Stimulated activated CD8-positive, alpha-beta memory T cell treated with anti-CD3 and anti-CD28 coated beads, Interleukin-15, amount 100 ng/mL, for 4 hours (primary cell): ENCODE data around the gene EML5.
"Not testable (repeated sequence)": the region's sequence is repeated elsewhere in the genome, so short reads cannot be mapped to it uniquely, and the experiment has no call there.

Source experiments
- DNase-seq, 2 donors: peaks; one replicate each; pipeline ENCODE4 v3.0.0-alpha.2; 2020; ENCODE audit warnings: low read depth in 2 of 2

The EML5 gene

GRCh38 chr14:88802596-88802995, 9.8 kb upstream of the EML5 start:
- no peak for DNase-seq

GRCh38 chr14:88799522-88799921, 6.8 kb upstream of the EML5 start:
- DNase-seq = no peak

GRCh38 chr14:88798156-88798555, 5.4 kb upstream of the EML5 start:
- DNase-seq = no peak

GRCh38 chr14:88793259-88793625, 489 bp upstream of the EML5 start:
- DNase-seq = no peak

GRCh38 chr14:88791629-88792472, 902 bp downstream of the EML5 start:
- no peak for DNase-seq

- no peak for DNase-seq
Measured at GRCh38 chr14:88791252-88791621, 1.5 kb downstream of the EML5 start.

GRCh38 chr14:88790501-88791251, 2.1 kb downstream of the EML5 start:
- DNase-seq = no peak

GRCh38 chr14:88789573-88789972, 3.2 kb downstream of the EML5 start:
- not testable (repeated sequence) for DNase-seq

GRCh38 chr14:88786715-88787114, 6.0 kb downstream of the EML5 start:
- DNase-seq = no peak

- DNase-seq = no peak
Measured at GRCh38 chr14:88785911-88786310, 6.8 kb downstream of the EML5 start.

GRCh38 chr14:88775532-88775931, 17.2 kb downstream of the EML5 start:
- DNase-seq = no peak

GRCh38 chr14:88770736-88771135, 22.0 kb downstream of the EML5 start:
- no peak for DNase-seq

GRCh38 chr14:88765130-88765529, 27.6 kb downstream of the EML5 start:
- no peak for DNase-seq

- DNase-seq = no peak
Measured at GRCh38 chr14:88753873-88754272, 38.9 kb downstream of the EML5 start.

GRCh38 chr14:88750945-88751344, 41.8 kb downstream of the EML5 start:
- DNase-seq = no peak

GRCh38 chr14:88750413-88750812, 42.3 kb downstream of the EML5 start:
- DNase-seq = no peak

- no peak for DNase-seq
Measured at GRCh38 chr14:88749139-88749538, 43.6 kb downstream of the EML5 start.

- DNase-seq = no peak
Measured at GRCh38 chr14:88748288-88748687, 44.5 kb downstream of the EML5 start.

GRCh38 chr14:88746052-88746451, 46.7 kb downstream of the EML5 start:
- DNase-seq = no peak

- DNase-seq = no peak
Measured at GRCh38 chr14:88737245-88737644, 55.5 kb downstream of the EML5 start.

- no peak for DNase-seq
Measured at GRCh38 chr14:88733121-88733520, 59.6 kb downstream of the EML5 start.

- no peak for DNase-seq
Measured at GRCh38 chr14:88729159-88729558, 63.6 kb downstream of the EML5 start.

GRCh38 chr14:88727057-88727456, 65.7 kb downstream of the EML5 start:
- no peak for DNase-seq
